ENCODE results near the gene GABBR2. TPM values are rescaled to one million over a fixed set of nuclear protein-coding genes. Genes with fewer than 3 reads are reported as not detected.

Gene GABBR2
- total RNA-seq, 2 experiments from 2014 or later = not detected

- Histone ChIP-seq H3K27ac (ENCODE audit: low read depth, low read length, poor library complexity, severe bottlenecking) (no peak overlapping the region), H3K4me3 (ENCODE audit: low read depth, low read length, poor library complexity, severe bottlenecking) (no peak overlapping the region), H3K4me1 (ENCODE audit: insufficient read depth, low read length, poor library complexity, severe bottlenecking) (no peaks in the 10 kb centered on the region), H3K4me2 (ENCODE audit: low read length) (no peak overlapping the region), H3K79me2 (ENCODE audit: insufficient read depth, low read depth, low read length) (no peaks in the 10 kb centered on the region), H3K9me2 (ENCODE audit: insufficient read depth, low read length) (no peaks in the 10 kb centered on the region), H4K20me1 (ENCODE audit: insufficient read depth, low read length) (no peaks in the 10 kb centered on the region), H3K9me3 (ENCODE audit: low read length) (no peaks in the 10 kb centered on the region), H3K36me3 (ENCODE audit: insufficient read depth, low read length) (no peaks in the 10 kb centered on the region), H2AFZ (ENCODE audit: low read length) (no peak overlapping the region)
- intact Hi-C loops (cut with micrococcal nuclease; ENCODE audit: unreplicated experiment) = no loop called here
- no TSS peak for BruUV-seq (replicated peaks)
- ChIA-PET CTCF (ENCODE audit: unreplicated experiment) (no interaction called here), POLR2A (no interaction called here)
- no peak for TF ChIP-seq EZH2phosphoT487 (IDR thresholded peaks at IDR 0.05; ENCODE audit: borderline replicate concordance, low read depth, low read length)
- TF ChIP-seq, protein P1, sequence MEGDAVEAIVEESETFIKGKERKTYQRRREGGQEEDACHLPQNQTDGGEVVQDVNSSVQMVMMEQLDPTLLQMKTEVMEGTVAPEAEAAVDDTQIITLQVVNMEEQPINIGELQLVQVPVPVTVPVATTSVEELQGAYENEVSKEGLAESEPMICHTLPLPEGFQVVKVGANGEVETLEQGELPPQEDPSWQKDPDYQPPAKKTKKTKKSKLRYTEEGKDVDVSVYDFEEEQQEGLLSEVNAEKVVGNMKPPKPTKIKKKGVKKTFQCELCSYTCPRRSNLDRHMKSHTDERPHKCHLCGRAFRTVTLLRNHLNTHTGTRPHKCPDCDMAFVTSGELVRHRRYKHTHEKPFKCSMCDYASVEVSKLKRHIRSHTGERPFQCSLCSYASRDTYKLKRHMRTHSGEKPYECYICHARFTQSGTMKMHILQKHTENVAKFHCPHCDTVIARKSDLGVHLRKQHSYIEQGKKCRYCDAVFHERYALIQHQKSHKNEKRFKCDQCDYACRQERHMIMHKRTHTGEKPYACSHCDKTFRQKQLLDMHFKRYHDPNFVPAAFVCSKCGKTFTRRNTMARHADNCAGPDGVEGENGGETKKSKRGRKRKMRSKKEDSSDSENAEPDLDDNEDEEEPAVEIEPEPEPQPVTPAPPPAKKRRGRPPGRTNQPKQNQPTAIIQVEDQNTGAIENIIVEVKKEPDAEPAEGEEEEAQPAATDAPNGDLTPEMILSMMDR (conservative IDR thresholded peaks at IDR 0.05; ENCODE audit: low read length) = no peak
- DNase-seq (ENCODE audit: low spot score) = no peak
Measured at GRCh38 chr9:98532147-98532546, 176.6 kb downstream of the GABBR2 start.

GRCh38 chr9:98530806-98531386 lies 177.8 kb downstream of the GABBR2 start:
- Histone ChIP-seq H3K9me3 (ENCODE audit: low read length) (no peaks in the 10 kb centered on the region), H3K4me2 (ENCODE audit: low read length) (no peak overlapping the region), H3K4me3 (ENCODE audit: low read depth, low read length, poor library complexity, severe bottlenecking) (no peak overlapping the region), H3K4me1 (ENCODE audit: insufficient read depth, low read length, poor library complexity, severe bottlenecking) (no peaks in the 10 kb centered on the region), H3K79me2 (ENCODE audit: insufficient read depth, low read depth, low read length) (no peaks in the 10 kb centered on the region), H3K36me3 (ENCODE audit: insufficient read depth, low read length) (no peaks in the 10 kb centered on the region), H2AFZ (ENCODE audit: low read length) (no peak overlapping the region), H4K20me1 (ENCODE audit: insufficient read depth, low read length) (no peaks in the 10 kb centered on the region), H3K9me2 (ENCODE audit: insufficient read depth, low read length) (no peaks in the 10 kb centered on the region), H3K27ac (ENCODE audit: low read depth, low read length, poor library complexity, severe bottlenecking) (no peak overlapping the region)
- intact Hi-C loops (cut with micrococcal nuclease; ENCODE audit: unreplicated experiment) = no loop called here
- TF ChIP-seq, protein P1 (conservative IDR thresholded peaks at IDR 0.05; ENCODE audit: low read length) = no peak
- TF ChIP-seq EZH2phosphoT487 (IDR thresholded peaks at IDR 0.05; ENCODE audit: borderline replicate concordance, low read depth, low read length) = no peak
- POLR2A ChIA-PET = no interaction called here
- DNase-seq (ENCODE audit: low spot score) = no peak
- CTCF ChIA-PET (ENCODE audit: unreplicated experiment) = no interaction called here
- no TSS peak for BruUV-seq (replicated peaks)

DNA sequence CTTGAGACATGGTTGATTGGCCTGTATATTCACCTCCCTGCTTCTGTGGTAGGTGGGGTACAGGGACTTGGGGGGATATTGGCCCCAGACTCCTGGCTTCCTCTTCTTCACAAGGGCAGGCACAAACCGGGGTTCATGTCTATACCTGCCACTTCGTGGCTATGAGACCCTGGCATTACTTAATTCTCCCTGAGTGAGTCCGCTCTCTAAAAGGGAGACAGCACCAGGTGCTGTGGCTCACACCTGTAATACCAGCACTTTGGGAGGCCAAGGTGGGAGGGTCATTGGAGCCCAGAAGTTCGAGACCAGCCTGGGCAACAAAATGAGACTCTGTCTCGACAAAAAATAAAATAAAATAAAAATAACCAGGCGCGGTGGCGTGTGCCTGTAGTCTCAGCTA lies 178.5 kb downstream of the GABBR2 start:
- no peaks in the 10 kb centered on the region for H3K79me2 ChIP-seq (ENCODE audit: insufficient read depth, low read depth, low read length)
- H3K4me1 ChIP-seq (ENCODE audit: insufficient read depth, low read length, poor library complexity, severe bottlenecking) = no peaks in the 10 kb centered on the region
- H3K27ac ChIP-seq (ENCODE audit: low read depth, low read length, poor library complexity, severe bottlenecking) = no peak overlapping the region
- DNase-seq (ENCODE audit: low spot score) = no peak
- no TSS peak for BruUV-seq (replicated peaks)
- no peaks in the 10 kb centered on the region for H4K20me1 ChIP-seq (ENCODE audit: insufficient read depth, low read length)
- no peak overlapping the region for H3K4me3 ChIP-seq (ENCODE audit: low read depth, low read length, poor library complexity, severe bottlenecking)
- no peak overlapping the region for H3K4me2 ChIP-seq (ENCODE audit: low read length)
- intact Hi-C loops (cut with micrococcal nuclease; ENCODE audit: unreplicated experiment) = no loop called here
- ChIA-PET CTCF (ENCODE audit: unreplicated experiment) (no interaction called here), POLR2A (no interaction called here)
- TF ChIP-seq, protein P1 (conservative IDR thresholded peaks at IDR 0.05; ENCODE audit: low read length) = no peak
- no peak for TF ChIP-seq EZH2phosphoT487 (IDR thresholded peaks at IDR 0.05; ENCODE audit: borderline replicate concordance, low read depth, low read length)
- no peaks in the 10 kb centered on the region for H3K9me2 ChIP-seq (ENCODE audit: insufficient read depth, low read length)
- H2AFZ ChIP-seq (ENCODE audit: low read length) = no peak overlapping the region
- H3K36me3 ChIP-seq (ENCODE audit: insufficient read depth, low read length) = no peaks in the 10 kb centered on the region
- no peaks in the 10 kb centered on the region for H3K9me3 ChIP-seq (ENCODE audit: low read length)
